Measurements from ENCODE around the gene SHANK1.
A peak's percentile ranks its signal among the peaks of the same experiment; 100 is the strongest.

DNA sequence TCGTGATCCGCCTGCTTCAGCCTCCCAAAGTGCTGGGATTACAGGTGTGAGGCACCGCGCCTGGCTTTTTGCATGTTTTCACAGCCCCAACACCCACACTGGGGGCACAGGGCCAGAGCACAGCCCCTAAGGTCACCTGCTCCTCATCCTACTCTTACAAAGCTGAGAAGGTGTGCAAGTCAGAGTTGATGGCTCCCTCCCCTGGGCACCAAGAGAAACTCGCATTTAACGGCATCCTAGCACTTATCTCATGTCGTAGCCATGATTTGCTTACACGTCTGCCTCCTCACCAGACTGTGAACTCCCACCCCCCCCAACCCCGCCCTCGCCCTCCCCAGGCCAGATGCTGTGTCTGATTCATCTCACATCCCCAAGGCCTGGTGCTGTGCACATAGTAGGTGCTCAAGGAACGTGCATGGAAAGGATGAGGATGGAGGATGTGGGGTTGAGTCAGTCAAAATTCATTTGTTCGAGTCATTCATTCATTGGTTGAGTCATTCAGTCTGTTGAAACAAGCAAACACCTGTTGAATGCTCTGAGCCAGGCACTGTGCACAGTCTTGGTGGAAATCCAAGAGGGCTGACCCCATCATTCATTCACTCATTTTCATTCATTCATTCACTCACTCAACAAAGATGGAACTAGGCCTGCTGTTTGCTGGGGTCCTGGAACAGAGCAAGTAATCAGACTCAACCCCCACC is 11.3 kb downstream of the SHANK1 start:
- TF ChIP-seq, protein P1, sequence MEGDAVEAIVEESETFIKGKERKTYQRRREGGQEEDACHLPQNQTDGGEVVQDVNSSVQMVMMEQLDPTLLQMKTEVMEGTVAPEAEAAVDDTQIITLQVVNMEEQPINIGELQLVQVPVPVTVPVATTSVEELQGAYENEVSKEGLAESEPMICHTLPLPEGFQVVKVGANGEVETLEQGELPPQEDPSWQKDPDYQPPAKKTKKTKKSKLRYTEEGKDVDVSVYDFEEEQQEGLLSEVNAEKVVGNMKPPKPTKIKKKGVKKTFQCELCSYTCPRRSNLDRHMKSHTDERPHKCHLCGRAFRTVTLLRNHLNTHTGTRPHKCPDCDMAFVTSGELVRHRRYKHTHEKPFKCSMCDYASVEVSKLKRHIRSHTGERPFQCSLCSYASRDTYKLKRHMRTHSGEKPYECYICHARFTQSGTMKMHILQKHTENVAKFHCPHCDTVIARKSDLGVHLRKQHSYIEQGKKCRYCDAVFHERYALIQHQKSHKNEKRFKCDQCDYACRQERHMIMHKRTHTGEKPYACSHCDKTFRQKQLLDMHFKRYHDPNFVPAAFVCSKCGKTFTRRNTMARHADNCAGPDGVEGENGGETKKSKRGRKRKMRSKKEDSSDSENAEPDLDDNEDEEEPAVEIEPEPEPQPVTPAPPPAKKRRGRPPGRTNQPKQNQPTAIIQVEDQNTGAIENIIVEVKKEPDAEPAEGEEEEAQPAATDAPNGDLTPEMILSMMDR (conservative IDR thresholded peaks at IDR 0.05; ENCODE audit: low read length) = 0 out of 2 replicates have a peak, but pooled peaks have one; percentile 13
- no peak for TF ChIP-seq EZH2phosphoT487 (IDR thresholded peaks at IDR 0.05; ENCODE audit: borderline replicate concordance, low read depth, low read length)

Data from OCI-LY7 (cell line).